GM03348 (cell line): Measurements from ENCODE around the gene GRB10.

ENCODE experiments used
- DNase-seq: peaks from one replicate; pipeline ENCODE4 v3.0.0; 2012; ENCODE audit warnings: low spot score

The GRB10 gene

DNA sequence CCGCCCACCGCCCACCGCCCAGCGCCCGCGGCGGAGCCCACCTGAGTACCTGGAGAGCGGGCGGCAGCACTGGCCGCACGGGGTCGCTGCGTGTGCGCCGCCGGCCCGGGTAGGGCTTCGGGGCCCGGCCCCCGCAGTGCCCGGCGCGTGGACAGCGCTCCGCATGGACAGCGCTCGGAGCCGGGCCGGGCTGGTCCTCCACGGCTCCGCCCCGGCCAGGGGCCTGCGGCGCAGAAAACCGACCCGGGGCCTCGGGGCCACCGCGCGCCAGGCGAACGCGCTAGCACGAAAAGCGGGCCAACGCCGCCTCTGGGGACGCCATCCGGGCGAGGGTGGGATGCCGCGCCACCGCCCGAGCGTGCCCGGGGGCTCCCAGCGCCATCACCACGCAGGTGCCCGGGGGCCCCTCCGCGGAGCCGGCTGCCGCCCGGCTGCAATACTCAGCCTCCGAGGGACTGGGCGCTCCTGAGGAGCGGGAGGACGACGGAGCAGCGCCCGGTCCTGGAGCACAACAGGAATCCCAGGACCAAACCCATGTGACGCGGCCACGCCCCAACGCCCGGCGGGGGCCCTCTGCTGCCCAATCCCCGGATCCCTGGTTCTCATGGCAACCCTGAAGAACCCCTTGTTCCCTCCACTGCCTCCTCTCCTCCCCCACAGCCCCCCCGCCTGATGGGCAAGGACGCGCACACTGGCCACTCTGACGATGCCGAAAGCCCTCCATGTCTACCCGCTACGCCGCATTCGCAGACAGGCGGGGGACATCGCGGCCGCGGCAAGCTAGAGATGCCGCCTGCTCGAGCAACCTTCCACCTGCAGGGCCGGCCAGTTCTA, at the start of gene GRB10:
Gene GRB10, minus strand, starts transcription at position 522 of the 834 bp plus-strand sequence. CDS start 50,574 bp downstream, outside the sequence.
- peak; percentile 84 for DNase-seq

DNA sequence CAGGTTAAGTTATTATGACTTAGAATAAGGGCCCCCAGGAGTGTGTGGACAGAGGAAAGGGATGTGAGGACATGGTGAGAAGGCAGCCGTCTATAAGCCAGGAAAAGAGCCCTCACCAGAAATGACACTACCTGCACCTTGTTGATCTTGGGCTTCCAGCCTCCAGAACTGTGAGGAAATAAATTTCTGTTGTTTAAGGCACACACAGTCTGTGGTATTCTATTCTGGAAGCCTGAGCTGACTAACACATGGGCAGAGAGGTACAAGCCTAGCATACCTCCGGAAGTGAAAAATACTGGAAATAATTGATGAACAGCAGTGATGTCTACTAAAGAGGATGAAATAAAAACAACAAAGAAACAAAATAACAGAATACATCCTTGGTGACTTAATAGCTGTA, 46.1 kb upstream of the GRB10 start:
- DNase-seq: no peak

DNA sequence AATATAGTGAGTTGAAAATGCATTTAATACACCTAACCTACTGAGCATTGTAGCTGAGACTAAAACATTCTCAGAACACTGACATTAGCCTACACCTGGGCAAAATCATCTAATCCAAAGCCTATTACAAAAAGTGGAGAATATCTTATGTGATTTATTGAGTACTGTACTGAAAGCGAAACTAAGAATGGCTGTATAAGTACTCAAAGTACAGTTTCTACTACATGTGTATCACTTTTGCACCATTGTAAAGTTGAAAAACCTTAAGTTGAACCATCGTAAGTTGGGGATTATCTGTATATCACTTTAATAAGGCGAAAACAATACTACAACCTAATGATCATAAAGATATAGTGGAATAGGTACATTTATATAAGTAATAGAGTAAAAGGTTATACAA, 45.4 kb upstream of the GRB10 start:
- no peak for DNase-seq

DNA sequence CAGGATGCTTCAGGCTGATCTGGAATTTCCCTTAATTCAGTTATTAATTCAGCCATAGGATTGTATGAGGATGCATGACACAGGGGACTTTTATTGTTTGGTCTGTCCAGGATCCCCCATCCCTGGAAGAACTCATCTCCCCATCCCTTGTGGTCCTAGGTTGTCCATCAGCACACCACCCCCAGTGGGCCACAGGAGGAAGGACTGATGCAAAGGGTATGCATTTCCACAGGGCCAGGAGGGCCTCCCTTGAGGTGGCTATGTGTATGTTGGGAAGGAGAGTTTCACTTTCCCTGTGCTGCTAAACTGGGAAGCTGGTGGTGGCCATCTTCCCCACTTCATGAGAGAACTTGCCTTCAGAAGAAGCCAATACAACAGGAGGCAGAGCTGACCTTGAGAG, 44.6 kb upstream of the GRB10 start:
- no peak for DNase-seq

DNA sequence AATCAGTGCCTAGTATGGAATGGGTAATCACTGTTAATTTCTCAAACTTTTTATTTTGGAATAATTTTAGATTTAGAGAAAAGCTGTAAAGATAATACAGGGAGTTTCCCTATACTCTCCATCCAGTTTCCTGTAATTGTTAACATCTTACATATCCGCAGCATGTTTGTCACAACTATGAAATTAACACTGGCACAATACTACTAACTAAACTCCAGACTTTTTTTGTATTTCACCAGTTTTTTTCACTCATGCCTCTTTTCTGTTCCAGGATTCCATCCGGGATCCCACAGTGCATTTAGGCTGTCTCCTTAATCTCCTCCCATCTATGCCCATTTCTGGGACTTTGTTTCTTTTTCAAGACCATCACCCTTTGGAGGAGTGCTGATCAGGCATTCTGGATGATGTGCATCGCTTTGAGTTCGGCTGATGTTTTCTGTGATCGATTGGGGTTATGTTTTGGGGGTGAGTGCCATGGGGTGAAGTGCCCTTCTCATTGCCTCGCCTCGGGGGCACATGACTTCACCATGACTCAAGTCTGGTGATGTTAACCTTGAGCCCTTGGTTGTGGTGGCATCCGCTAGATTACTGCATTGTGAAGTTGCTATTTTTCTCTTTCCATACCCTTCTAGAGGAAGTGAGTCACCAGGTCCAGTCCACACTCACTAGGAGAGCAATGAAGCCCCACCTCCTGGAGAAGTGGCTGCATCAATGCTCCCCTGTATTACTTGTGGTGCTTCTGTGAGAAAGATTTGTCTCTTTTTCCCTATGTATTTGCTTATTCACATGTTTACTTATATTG, 43.9 kb upstream of the GRB10 start:
- DNase-seq: peak; percentile 74

DNA sequence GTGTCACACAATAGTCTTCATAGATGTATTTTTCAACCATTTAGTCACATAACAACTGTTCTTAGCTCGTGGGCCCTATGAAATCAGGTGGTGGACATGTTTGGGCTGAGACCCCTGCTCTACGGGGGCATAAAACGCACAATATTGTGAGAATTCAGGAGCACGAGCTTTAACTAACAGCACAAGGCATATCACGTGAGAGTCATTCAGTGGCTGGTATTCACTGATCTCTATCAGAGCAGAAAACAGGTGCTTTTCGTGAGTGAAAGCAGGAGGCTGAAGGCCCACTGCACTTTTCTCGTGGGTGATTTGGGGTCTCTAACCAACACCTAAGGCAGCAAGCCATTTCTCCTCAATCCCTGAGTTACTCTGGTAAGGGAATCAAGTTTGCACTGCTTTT, 42.8 kb upstream of the GRB10 start:
- DNase-seq: no peak

DNA sequence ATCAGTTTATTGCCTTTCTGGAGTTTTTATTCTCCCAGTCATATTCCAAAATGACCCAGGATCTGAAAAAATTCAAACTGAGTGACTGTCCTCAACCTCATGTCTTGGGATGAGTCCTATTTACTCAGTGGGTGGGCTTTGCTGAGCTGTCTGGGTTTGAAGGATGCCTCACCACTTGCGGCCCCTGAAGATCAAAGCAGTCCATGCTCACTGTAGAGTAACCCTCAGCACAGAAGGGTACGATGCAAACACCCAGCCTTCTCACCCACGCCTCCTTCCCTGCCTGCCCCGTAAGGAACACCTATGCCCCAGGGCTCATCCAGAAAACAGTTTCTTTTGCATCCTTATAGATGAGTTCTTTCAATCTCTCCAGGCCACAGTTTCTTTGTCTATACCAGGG, 42.2 kb upstream of the GRB10 start:
- DNase-seq: no peak

DNA sequence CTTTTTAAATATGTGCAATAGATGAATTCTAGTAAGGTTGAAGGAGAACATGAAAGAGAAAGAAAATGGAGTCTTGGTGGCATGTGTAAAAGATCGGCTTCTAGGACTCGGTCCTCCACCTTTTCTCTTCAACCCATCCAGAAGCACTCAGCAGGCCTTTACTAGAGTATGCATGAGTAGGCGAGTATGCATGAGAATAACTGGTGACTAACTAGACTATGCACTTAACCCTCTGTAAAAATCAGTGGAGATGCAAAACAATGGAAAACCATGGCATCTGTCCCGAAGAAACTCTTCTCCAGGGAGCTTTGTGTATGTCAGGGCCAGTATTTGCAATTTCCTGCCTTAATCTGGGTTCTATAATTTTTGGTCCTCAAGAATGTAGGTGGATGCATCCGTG, 40.0 kb upstream of the GRB10 start:
- DNase-seq: peak; percentile 24

DNA sequence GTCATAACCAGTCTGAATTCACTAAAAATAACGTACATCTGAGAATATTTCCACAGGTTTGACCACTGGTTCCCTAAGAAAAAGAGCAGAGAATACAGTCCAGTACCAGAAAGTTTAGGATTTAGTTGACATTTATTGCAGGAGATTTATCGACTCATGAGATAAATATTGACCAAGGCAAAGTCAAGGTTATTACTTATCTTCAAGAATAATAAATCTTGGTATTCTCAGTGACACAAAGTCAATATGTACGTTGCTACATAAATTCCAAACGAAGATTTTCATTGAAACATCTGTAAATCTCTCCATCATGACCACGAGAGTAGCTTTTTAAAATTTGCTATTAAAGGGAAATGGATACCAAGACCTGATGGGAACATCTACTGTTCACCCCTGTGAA, 39.4 kb upstream of the GRB10 start:
- DNase-seq: no peak

DNA sequence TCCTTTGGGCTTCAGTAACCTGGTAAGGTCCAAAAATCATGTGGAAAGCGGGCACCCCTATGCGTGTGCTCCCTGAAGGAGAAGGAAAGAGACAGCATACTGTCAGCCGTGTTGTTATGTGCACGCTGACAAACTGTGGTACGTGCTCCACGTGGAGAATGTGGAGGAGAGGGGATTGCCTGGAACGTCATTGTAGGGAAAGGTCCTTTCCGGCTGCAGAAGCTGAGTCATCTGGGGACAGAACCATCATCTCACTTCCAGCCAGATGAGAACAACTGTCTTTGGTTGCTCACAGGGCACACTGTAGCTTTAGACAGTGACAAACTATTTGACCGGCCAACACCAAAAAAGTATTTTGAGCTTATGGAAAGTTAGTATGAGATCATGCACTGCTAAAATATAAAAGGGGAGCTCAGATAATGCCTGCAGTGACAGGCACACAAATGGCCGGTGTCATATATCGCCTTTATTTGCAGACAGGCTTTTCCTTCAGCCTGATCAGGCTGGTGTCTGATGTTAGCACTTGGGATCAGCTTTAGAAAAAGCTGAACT, 38.8 kb upstream of the GRB10 start:
- no peak for DNase-seq

DNA sequence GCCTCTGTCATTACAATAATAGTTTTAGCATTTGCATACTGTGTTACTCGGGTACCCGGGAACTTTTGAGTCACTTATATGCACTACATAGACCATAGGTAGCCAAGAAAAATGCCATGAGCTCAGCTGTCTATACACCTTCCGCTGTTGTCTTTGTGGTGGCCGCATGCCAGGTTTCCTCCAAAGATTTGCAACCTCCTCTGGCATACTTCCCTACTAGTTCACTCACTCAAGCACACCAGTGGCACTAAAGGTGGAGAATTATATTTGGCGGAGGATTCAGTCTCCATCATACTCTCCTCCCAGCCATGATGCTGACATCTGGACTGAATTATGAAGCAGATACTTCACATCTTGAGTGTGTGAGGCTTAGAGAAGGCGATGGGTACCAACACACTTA, 35.6 kb upstream of the GRB10 start:
- no peak for DNase-seq

DNA sequence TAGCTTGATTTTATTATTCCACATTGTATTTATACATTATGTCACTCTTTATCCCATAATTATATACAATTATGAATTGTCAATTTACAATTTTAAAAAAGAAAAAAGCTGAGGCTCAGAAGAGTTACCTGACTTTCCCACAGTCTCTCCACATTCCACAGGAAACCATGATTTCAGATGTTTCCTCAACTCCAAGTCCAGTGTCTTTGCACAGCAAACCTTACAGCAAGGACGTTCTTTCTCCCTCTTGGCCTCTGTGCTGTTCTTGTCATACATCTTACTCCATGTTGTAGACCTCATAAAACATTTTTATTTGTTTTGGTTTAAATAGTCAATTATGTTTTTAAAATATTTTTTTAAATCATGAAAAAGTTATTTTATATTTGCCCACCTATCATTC, 34.9 kb upstream of the GRB10 start:
- DNase-seq: no peak

DNA sequence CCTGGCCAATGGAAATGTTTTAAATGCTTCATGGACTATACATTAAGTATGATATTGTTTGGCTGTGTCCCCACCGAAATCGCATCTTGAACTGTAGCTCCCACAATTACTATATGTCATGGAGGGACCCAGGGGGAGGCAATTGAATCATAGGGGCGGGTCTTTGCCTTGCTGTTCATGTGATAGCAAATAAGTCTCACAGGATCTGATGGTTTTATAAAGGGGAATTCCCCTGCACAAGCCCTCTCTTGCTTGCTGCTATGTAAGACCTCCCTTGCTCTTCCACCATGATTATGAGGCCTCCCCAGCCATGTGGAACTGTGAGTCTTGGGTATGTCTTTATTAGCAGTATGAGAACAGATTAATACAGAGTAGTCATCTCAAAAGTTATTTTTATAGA, 32.4 kb upstream of the GRB10 start:
- DNase-seq: no peak

DNA sequence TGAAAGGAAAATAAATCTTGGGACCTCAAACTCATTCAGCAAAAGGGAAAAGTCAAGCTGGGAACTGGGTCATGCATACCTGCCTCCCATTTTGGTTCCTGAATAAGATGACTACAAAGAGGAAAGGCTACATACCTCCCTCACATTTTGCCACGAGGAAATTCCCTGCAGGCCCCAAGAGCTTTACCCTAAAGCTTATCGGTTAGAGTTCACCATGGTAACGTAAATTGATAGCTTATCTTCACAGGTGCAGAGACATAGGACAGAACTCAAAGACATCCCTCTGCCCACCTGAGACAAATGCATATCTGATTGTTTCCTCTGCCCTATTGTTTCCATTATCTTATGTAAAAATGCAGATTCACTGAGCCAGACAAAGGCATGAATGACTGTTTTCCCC, 31.5 kb upstream of the GRB10 start:
- DNase-seq: no peak

DNA sequence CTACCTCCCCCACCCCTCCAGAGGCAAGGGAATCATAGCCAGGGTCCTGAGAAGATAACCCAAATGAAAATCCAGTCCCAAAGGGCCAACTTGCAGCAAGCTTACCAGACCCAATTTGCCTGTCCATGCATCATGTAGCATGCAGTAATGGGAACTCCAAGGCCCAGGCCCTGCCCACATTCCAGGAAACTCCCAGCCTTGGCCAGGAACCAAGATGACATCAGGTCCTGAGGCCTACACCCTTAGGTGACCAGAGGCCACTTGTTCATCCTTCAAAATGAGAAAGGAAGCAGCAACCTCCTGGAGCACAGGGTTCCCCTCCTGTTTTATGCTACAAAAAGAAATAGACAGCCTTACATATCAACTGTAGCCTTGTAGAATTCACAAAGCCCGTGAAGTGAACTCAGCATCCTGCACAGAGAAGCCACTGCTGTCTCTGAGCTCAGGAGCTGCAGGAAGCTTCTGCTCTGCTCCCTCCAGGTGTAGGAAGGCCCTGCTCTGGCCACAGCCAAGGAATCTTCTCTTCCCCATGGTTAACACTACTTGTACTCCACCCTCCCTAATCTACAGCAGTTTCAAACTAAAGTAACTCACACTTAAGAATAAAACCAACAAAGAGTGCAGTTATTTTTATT, 30.3 kb upstream of the GRB10 start:
- DNase-seq: peak; percentile 72

DNA sequence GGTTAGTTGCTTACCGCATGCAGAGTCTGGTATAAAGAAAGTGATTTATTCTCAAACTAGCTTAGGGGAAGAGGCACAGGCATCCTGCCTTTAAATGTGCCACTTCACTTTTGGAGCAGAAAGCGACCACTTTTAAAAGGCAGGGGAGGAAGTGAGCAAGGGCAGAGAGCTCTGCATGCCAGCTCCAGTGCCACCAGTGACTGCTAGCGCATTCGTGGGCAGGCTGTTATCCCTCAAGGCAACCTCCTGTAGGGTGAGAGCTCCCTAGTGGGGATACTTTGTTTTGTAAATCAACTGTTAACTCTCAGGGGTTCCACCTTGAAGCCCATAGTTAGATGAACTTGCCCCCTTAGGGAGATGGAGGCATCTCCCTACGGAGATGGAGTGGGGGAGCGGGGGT, 29.4 kb upstream of the GRB10 start:
- DNase-seq: no peak

DNA sequence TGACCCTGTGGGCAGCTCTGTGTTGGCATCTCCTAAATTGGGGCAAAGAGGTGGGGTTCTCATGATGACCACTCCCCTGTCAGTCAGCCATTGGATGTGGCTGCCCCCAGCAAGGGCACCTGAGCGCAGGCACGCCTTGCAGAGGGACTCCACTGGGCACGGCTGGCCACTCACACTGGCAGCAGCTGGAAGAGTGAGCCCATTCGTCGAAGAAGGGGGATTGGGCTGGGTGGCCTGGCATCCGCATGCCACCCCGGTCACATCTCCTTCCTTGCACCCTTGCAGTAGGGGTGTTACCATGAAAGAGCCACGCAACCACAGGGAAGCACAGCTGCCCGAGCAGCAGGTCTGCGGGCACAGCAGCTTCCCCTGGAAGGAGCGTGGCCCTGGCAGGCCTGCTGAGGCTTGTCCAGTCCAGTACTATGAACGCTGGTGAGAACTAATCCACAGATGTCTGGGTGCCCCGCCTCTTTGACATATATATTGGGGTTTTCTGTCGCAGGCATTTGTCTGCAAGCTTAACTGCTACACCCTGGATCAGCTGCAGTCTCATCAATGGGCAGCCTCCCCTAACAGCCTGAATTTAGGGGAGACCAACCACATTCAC, 25.7 kb upstream of the GRB10 start:
- DNase-seq: no peak

DNA sequence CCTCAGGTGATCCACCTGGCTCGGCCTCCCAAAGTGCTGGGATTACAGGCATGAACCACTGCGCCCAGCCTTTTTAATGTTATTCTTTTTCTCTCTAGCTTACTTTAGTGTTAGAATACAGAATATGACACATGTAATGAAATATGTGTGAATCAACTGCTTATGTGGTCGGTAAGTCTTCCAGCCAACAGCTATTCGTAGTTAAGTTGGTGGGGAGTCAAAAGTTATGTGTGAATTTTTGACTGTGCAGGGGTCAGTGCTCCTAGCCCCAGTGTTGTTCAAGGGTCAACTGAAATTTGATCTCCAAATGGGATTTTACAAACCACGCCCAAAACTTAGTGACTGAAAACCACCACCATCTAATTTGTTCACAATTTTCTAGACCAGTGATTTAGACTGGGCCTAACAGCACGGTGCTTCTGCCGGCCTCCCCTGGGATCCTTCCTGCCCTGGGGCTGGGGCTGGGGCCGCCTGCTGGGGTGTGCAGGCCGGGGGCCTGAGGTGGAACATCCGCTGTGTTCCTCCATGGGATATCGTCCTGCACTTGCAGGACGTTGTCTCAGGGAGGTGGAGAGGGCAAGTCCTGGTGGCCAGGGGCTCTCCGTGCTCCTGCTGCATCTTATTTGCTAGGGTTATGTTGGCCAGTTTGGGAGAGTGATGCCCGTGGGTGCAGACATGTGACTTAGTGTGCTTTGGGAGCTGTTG, 24.5 kb upstream of the GRB10 start:
- no peak for DNase-seq

DNA sequence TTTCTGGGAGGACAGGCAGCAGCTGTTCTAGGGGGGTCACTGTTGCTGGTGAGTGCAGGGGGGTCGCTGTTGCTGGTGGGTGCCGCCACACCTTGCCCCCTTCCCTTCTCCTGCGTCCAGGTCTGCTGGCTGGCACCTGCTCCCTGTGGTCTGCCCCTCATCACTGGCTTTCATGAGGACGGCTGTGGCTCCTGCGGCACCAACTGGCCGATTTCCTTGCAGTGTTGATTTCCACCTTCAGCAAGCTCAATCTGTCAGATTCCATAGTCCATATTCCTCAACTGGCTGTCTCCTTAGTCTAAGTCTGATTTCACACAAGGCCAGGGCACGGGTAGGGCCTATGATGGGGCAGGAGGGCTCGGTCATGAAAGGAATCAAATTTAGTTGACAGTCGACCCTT, 23.4 kb upstream of the GRB10 start:
- DNase-seq: no peak

DNA sequence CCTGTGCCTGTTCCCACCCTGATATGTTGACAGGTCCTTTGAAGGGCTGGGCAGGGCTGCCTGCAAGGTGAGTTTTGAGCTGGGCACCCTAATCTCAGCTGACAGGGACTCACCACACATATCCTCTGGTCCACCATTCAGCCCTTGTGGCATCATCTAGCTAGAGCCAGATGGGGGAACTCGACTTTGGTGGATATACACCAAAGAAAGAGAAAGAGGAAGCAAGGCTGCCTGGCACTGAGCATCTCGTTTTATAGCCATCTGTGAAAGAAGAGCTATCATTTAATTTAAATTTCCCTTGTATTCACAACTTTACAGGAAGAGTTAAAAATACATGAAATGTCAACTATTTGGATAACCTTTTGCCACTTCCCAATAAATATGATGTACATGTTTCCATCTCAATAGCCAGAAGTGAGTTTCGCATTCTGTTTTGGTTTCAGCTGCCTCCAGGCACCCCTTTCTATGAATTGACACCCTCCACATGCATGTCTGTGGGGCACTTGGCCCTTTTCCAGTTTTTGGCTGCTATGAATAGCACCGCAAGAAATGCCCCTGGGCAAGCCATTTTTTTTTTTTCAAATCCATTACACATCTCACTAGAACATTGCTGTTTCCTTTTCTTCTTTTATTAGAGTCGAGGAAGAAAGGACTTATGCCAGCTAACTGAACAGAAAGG, 22.9 kb upstream of the GRB10 start:
- no peak for DNase-seq
